Keratinocyte (primary cell): ENCODE data around the gene ITPA.

Source experiments
- EZH2 ChIP-seq: IDR thresholded peaks from one replicate; pipeline ENCODE4 v1.6.1; 2012; ENCODE audit warnings: inconsistent platforms, mild to moderate bottlenecking, low read length, moderate library complexity
- TF ChIP-seq, protein P1 (sequence below), 3 experiments: IDR thresholded peaks in 1 of 3; conservative IDR thresholded peaks in 1 of 3; optimal IDR thresholded peaks in 1 of 3; 2 replicates in 2 of 3; 3 replicates in 1 of 3; pipeline versions ENCODE3 to v1.5.1; 2011; ENCODE audit warnings: low read length in 3 of 3, mild to moderate bottlenecking in 3 of 3, moderate library complexity in 2 of 3, control low read depth in 1 of 3, inconsistent platforms in 1 of 3; ENCODE audit not compliant: insufficient read depth in 2 of 3; ENCODE audit errors: extremely low read depth in 1 of 3

DNA sequence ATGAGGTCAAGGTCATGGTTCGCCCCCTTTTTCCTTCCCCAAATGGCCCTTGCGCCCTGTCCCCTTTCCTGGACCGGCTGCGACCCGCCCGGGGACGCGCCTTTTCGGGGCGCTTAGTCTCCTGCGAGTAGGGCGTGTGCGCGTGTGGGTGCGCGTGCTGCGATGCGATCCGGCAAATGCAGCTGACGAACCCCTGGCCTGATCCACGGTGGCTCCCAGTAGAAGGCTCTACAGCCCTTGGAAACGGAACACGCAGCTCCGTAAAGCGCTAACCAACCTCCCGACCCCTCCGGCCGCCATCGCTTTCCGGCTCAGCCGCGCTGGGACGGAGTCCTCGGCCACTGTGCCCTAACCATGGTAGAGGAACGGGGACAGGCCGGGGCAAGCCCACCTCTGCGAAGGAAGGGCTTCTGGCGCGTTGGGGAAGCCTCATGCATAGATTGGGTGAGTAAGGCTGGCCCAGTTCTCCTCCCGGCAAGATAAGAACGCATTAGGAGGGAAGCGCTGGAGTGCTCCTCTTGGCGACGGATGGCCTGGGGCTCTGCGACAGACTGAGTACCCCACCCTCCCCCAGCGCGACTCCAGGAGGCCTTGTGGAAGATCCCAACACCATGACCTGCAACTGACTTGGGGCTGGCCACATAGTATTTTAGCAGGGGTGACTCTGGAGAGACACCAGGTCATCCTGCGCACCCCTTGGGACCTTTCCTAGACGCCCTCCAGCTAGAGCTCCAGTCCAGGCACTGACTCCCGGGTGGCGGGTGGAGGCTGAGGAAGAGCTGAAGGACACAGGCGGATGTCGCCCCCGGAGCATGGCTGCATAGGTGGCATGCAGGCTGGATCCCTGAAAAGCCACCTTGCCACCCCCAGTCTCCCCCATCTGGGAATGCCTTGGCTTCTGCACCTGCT lies 30.8 kb downstream of the ITPA start:
- no peak for TF ChIP-seq EZH2
- TF ChIP-seq, protein P1, sequence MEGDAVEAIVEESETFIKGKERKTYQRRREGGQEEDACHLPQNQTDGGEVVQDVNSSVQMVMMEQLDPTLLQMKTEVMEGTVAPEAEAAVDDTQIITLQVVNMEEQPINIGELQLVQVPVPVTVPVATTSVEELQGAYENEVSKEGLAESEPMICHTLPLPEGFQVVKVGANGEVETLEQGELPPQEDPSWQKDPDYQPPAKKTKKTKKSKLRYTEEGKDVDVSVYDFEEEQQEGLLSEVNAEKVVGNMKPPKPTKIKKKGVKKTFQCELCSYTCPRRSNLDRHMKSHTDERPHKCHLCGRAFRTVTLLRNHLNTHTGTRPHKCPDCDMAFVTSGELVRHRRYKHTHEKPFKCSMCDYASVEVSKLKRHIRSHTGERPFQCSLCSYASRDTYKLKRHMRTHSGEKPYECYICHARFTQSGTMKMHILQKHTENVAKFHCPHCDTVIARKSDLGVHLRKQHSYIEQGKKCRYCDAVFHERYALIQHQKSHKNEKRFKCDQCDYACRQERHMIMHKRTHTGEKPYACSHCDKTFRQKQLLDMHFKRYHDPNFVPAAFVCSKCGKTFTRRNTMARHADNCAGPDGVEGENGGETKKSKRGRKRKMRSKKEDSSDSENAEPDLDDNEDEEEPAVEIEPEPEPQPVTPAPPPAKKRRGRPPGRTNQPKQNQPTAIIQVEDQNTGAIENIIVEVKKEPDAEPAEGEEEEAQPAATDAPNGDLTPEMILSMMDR (optimal IDR thresholded peaks at IDR 0.05 in 1 of 3, IDR thresholded peaks at IDR 0.05 in 1 of 3, conservative IDR thresholded peaks at IDR 0.05 in 1 of 3; ENCODE audit: extremely low read depth in 1 of 3, insufficient read depth in 2 of 3, low read length in 3 of 3), result no peak
